HepG2 (cell line): ENCODE data around the gene R3HDM4. TPM values are rescaled to one million over a fixed set of nuclear protein-coding genes. Genes with fewer than 3 reads are reported as not detected.

Source experiments
- ATF7 ChIP-seq, 2 experiments: fragments of 450-650 bp in 1 of 2; sonication (generic) in 1 of 2; formaldehyde crosslinking in 1 of 2; IDR thresholded peaks; 2 replicates each; pipeline versions ENCODE4 v1.4.0 to v1.6.1; 2016 to 2020; ENCODE audit warnings: antibody characterized with exemption in 1 of 2, mild to moderate bottlenecking in 1 of 2, missing genetic modification reagents in 1 of 2
- BHLHE40 ChIP-seq: IDR thresholded peaks from 2 replicates; pipeline ENCODE4 v1.6.1; 2011; ENCODE audit warnings: low read length, improper control_type of control experiment
- FOXA3 ChIP-seq: IDR thresholded peaks from 2 replicates; pipeline ENCODE4 v1.6.1; 2016; ENCODE audit warnings: missing genetic modification reagents, missing compliant biosample characterization
- FOXK2 ChIP-seq: fragments of 450-650 bp; IDR thresholded peaks from 2 replicates; pipeline ENCODE4 v1.6.1; 2016
- GLI4 ChIP-seq: sonication (generic); formaldehyde crosslinking; IDR thresholded peaks from 2 replicates; pipeline ENCODE4 v1.5.1; 2020; ENCODE audit warnings: missing genetic modification reagents, mild to moderate bottlenecking, moderate library complexity, borderline replicate concordance
- HNRNPLL ChIP-seq: fragments of 200-400 bp; formaldehyde crosslinking; IDR thresholded peaks from 2 replicates; pipeline ENCODE4 v1.6.1; 2017; ENCODE audit warnings: mild to moderate bottlenecking, low read depth, low read length; ENCODE audit not compliant: poor library complexity, severe bottlenecking
- ISX ChIP-seq: sonication (generic); formaldehyde crosslinking; conservative IDR thresholded peaks from 2 replicates; pipeline ENCODE4 v1.5.0; 2020; ENCODE audit warnings: missing genetic modification reagents
- KDM5B ChIP-seq: sonication (generic); formaldehyde crosslinking; IDR thresholded peaks from 2 replicates; pipeline ENCODE4 v1.4.0; 2020; ENCODE audit warnings: missing genetic modification reagents, mild to moderate bottlenecking, borderline replicate concordance
- MAFK ChIP-seq, 2 experiments: IDR thresholded peaks in 1 of 2; conservative IDR thresholded peaks in 1 of 2; 2 replicates each; pipeline ENCODE4 v1.6.1; 2011; ENCODE audit warnings: improper control_type of control experiment in 2 of 2, low read length in 2 of 2
- MBD4 ChIP-seq: IDR thresholded peaks from 2 replicates; pipeline ENCODE4 v1.6.1; 2012; ENCODE audit warnings: low read length, inconsistent platforms, borderline replicate concordance
- NR2F1 ChIP-seq, 2 experiments: fragments of 450-650 bp in 1 of 2; formaldehyde crosslinking in 1 of 2; IDR thresholded peaks; 2 replicates each; pipeline versions ENCODE4 v1.5.0 to v1.6.1; 2016 to 2020; ENCODE audit warnings: mild to moderate bottlenecking in 1 of 2, missing compliant biosample characterization in 1 of 2, missing genetic modification reagents in 1 of 2, moderate library complexity in 1 of 2
- ONECUT2 ChIP-seq: sonication (generic); formaldehyde crosslinking; IDR thresholded peaks from 2 replicates; pipeline ENCODE4 v1.4.0; 2020; ENCODE audit warnings: missing genetic modification reagents
- POLR2A ChIP-seq, 2 experiments: IDR thresholded peaks; 2 replicates each; pipeline ENCODE4 v1.6.1; 2011; ENCODE audit warnings: low read depth in 2 of 2, low read length in 2 of 2, mild to moderate bottlenecking in 1 of 2, moderate library complexity in 1 of 2; ENCODE audit not compliant: insufficient read depth in 1 of 2
- RAD21 ChIP-seq: fragments of 450-650 bp; formaldehyde crosslinking; IDR thresholded peaks from 2 replicates; pipeline ENCODE4 v1.5.0; 2020; ENCODE audit warnings: mild to moderate bottlenecking
- SALL2 ChIP-seq: sonication (generic); formaldehyde crosslinking; IDR thresholded peaks from 2 replicates; pipeline ENCODE4 v1.8.1; 2023; ENCODE audit warnings: mild to moderate bottlenecking, missing genetic modification reagents, inconsistent platforms
- SNAPC2 ChIP-seq: sonication (generic); formaldehyde crosslinking; IDR thresholded peaks from 2 replicates; pipeline ENCODE4 v1.8.1; 2022; ENCODE audit warnings: mild to moderate bottlenecking, missing genetic modification reagents
- SP140L ChIP-seq: sonication (generic); formaldehyde crosslinking; IDR thresholded peaks from 2 replicates; pipeline ENCODE4 v1.4.0; 2020; ENCODE audit warnings: missing genetic modification reagents, borderline replicate concordance
- ZBTB38 ChIP-seq: sonication (generic); formaldehyde crosslinking; IDR thresholded peaks from 2 replicates; pipeline ENCODE4 v1.5.1; 2020; ENCODE audit warnings: mild to moderate bottlenecking, missing genetic modification reagents
- ZBTB42 ChIP-seq: sonication (generic); formaldehyde crosslinking; IDR thresholded peaks from 2 replicates; pipeline ENCODE4 v1.5.0; 2020; ENCODE audit warnings: mild to moderate bottlenecking, missing genetic modification reagents
- ZNF253 ChIP-seq: sonication (generic); formaldehyde crosslinking; IDR thresholded peaks from 2 replicates; pipeline ENCODE4 v1.8.0; 2022; ENCODE audit warnings: mild to moderate bottlenecking, missing genetic modification reagents, borderline replicate concordance
- ZNF343 ChIP-seq: sonication (generic); formaldehyde crosslinking; IDR thresholded peaks from 2 replicates; pipeline ENCODE4 v1.4.0; 2020; ENCODE audit warnings: mild to moderate bottlenecking, missing genetic modification reagents
- ZNF446 ChIP-seq: sonication (generic); formaldehyde crosslinking; IDR thresholded peaks from 2 replicates; pipeline ENCODE4 v1.5.0; 2020; ENCODE audit warnings: mild to moderate bottlenecking, missing genetic modification reagents
- ZSCAN22 ChIP-seq: sonication (generic); formaldehyde crosslinking; IDR thresholded peaks from 2 replicates; pipeline ENCODE4 v1.4.0; 2020; ENCODE audit warnings: mild to moderate bottlenecking, missing genetic modification reagents
- ZSCAN29 ChIP-seq: sonication (generic); formaldehyde crosslinking; conservative IDR thresholded peaks from 2 replicates; pipeline ENCODE4 v1.4.0; 2020; ENCODE audit warnings: mild to moderate bottlenecking, missing genetic modification reagents
- polyA plus RNA-seq, 8 experiments: library from polyadenylated mRNA; depleted of rRNA in 3 of 8; stranded (reverse) in 7 of 8; unstranded in 1 of 8; fragments of >200 nt; fragmentation: Illumina TruSeq in 4 of 8; extraction: Trizol in 4 of 8; gene quantifications; 2 replicates each; pipeline versions ENCODE4 v1.2.1 to v1.2.3, GENCODE V29; 2011 to 2016; ENCODE audit warnings: low read depth in 4 of 8, missing spikeins in 1 of 8, mixed read lengths in 1 of 8; ENCODE audit not compliant: insufficient read depth in 1 of 8
- total RNA-seq, 5 experiments: library from RNA; depleted of rRNA; stranded (reverse); fragments of >200 nt; fragmentation: Illumina TruSeq; extraction: Trizol; gene quantifications; 2 replicates each; pipeline ENCODE4 v1.2.3, GENCODE V29; 2016; ENCODE audit warnings: low read depth in 1 of 5
- TF ChIP-seq, protein P1 (sequence below): sonication (generic); formaldehyde crosslinking; IDR thresholded peaks from 2 replicates; pipeline ENCODE4 v1.4.0; 2020; ENCODE audit warnings: mild to moderate bottlenecking, missing genetic modification reagents
- TF ChIP-seq, protein P2 (sequence below): sonication (generic); formaldehyde crosslinking; IDR thresholded peaks from 2 replicates; pipeline ENCODE4 v1.4.0; 2020; ENCODE audit warnings: missing genetic modification reagents
- TF ChIP-seq, protein P3 (sequence below): sonication (generic); formaldehyde crosslinking; IDR thresholded peaks from 2 replicates; pipeline ENCODE4 v1.4.0; 2020; ENCODE audit warnings: mild to moderate bottlenecking, missing genetic modification reagents

Gene R3HDM4
- total and polyA plus RNA-seq, 2 of the 13 experiments (the other 11 are each of a cell fraction or from before 2014, with no cell fraction given) = 26.2 to 26.9 TPM

DNA sequence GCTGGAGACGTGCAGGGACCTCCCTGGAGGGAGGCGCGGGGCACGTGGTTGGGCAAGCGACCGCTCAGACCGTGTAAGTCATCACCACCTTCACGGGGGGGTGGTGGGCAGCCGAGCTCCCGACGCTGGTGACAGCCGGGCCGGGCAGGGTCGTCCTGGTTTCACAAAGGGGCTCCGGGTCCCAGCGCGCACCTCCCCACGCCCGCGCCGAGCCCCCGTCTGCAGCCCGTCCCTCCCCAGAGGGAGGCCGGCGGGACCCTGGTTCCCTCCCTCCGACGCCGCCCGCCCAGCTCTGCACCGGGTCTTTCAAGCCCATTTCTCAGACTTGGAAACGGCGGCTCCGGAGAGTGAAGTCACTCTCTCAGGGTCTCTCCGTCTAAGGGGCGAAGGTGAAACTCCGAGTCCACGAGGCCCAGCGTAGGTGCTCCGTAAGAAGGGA is 12.1 kb upstream of the R3HDM4 start (continued):
- TF ChIP-seq, protein P1, sequence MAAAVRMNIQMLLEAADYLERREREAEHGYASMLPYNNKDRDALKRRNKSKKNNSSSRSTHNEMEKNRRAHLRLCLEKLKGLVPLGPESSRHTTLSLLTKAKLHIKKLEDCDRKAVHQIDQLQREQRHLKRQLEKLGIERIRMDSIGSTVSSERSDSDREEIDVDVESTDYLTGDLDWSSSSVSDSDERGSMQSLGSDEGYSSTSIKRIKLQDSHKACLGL (CRISPR knock-in tag) = no peak; the same call in 1 of the 2 replicates
- TF ChIP-seq SNAPC2 (CRISPR knock-in tag) (0 out of 2 replicates have a peak, but pooled peaks have one; percentile 16), KDM5B (CRISPR knock-in tag) (peak; percentile 83; the same call in 1 of the 2 replicates), ZNF446 (CRISPR knock-in tag) (no peak), ZSCAN22 (no peak), NR2F1 (CRISPR knock-in tag; IDR thresholded peaks at IDR 0.05) (no peak), ZNF253 (CRISPR knock-in tag) (0 out of 2 replicates have a peak, but pooled peaks have one; percentile 44), MAFK (conservative IDR thresholded peaks at IDR 0.05 in 1 of 2, IDR thresholded peaks at IDR 0.05 in 1 of 2; ENCODE audit: low read length in 2 of 2) (no peak), ATF7 (IDR thresholded peaks at IDR 0.05) (no peak), ATF7 (CRISPR knock-in tag; IDR thresholded peaks at IDR 0.05) (peak; percentile 51; the same call in 1 of the 2 replicates), ONECUT2 (CRISPR knock-in tag) (no peak), RAD21 (CRISPR knock-in tag) (no peak; the same call in 1 of the 2 replicates), HNRNPLL (peak; percentile 31), FOXK2 (no peak), BHLHE40 (no peak), FOXA3 (CRISPR knock-in tag) (no peak), GLI4 (CRISPR knock-in tag) (0 out of 2 replicates have a peak, but pooled peaks have one; percentile 17), POLR2A (IDR thresholded peaks at IDR 0.05; ENCODE audit: insufficient read depth in 1 of 2, low read depth in 2 of 2, low read length in 2 of 2) (peak in 1 of 2 experiments; percentile 8; a peak in 1 of 4 replicates), SP140L (no peak), ZSCAN29 (CRISPR knock-in tag) (0 out of 2 replicates have a peak, but pooled peaks have one; percentile 6), ISX (CRISPR knock-in tag) (no peak), SALL2 (no peak; the same call in 1 of the 2 replicates), ZNF343 (peak; percentile 66; the same call in 1 of the 2 replicates), ZBTB38 (0 out of 2 replicates have a peak, but pooled peaks have one; percentile 11), MBD4 (no peak), ZBTB42 (CRISPR knock-in tag) (peak; percentile 83)
- TF ChIP-seq, protein P2, sequence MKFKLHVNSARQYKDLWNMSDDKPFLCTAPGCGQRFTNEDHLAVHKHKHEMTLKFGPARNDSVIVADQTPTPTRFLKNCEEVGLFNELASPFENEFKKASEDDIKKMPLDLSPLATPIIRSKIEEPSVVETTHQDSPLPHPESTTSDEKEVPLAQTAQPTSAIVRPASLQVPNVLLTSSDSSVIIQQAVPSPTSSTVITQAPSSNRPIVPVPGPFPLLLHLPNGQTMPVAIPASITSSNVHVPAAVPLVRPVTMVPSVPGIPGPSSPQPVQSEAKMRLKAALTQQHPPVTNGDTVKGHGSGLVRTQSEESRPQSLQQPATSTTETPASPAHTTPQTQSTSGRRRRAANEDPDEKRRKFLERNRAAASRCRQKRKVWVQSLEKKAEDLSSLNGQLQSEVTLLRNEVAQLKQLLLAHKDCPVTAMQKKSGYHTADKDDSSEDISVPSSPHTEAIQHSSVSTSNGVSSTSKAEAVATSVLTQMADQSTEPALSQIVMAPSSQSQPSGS (CRISPR knock-in tag) = 0 out of 2 replicates have a peak, but pooled peaks have one; percentile 17
- TF ChIP-seq, protein P3, sequence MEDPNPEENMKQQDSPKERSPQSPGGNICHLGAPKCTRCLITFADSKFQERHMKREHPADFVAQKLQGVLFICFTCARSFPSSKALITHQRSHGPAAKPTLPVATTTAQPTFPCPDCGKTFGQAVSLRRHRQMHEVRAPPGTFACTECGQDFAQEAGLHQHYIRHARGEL = 0 out of 2 replicates have a peak, but pooled peaks have one; percentile 5
